HEK293T (cell line): ENCODE results near the gene AIFM3.
A peak's percentile ranks its signal among the peaks of the same experiment; 100 is the strongest.

Experiments
- CTCF ChIA-PET: fragments of 350-600 bp; formaldehyde crosslinking; extraction: SDS; loops from one replicate; lab custom pipeline; 2021; ENCODE audit warnings: antibody characterized with exemption, inconsistent platforms; lab: Yijun Ruan, JAX
- POLR2A ChIA-PET: fragments of 350-600 bp; formaldehyde crosslinking; extraction: SDS; loops from one replicate; lab custom pipeline; 2020; ENCODE audit warnings: antibody characterized with exemption, inconsistent platforms; lab: Yijun Ruan, JAX
- DNase-seq: peaks from one replicate; pipeline ENCODE4 v3.0.0; 2012; ENCODE audit warnings: mixed read lengths; ENCODE audit errors: extremely low spot score
- ARNT ChIP-seq: fragments of 450-650 bp; IDR thresholded peaks from 2 replicates; pipeline ENCODE4 v1.6.1; 2017; ENCODE audit warnings: mild to moderate bottlenecking
- BHLHE40 ChIP-seq: fragments of 450-650 bp; IDR thresholded peaks from 2 replicates; pipeline ENCODE4 v1.6.1; 2016; ENCODE audit warnings: mild to moderate bottlenecking, moderate library complexity, borderline replicate concordance
- CTBP1 ChIP-seq: fragments of 450-650 bp; IDR thresholded peaks from 2 replicates; pipeline ENCODE4 v1.6.1; 2016; ENCODE audit warnings: borderline replicate concordance
- ELF4 ChIP-seq: fragments of 450-650 bp; IDR thresholded peaks from 2 replicates; pipeline ENCODE4 v1.6.1; 2017; ENCODE audit warnings: antibody characterized with exemption
- FOXA1 ChIP-seq: fragments of 450-650 bp; IDR thresholded peaks from 2 replicates; pipeline ENCODE4 v1.6.1; 2016; ENCODE audit warnings: mild to moderate bottlenecking
- FOXK2 ChIP-seq: fragments of 450-650 bp; IDR thresholded peaks from 2 replicates; pipeline ENCODE4 v1.6.1; 2016; ENCODE audit warnings: mild to moderate bottlenecking
- FOXM1 ChIP-seq: fragments of 450-650 bp; IDR thresholded peaks from 2 replicates; pipeline ENCODE4 v1.6.1; 2017; ENCODE audit warnings: mild to moderate bottlenecking, borderline replicate concordance
- HDGF ChIP-seq: fragments of 450-650 bp; IDR thresholded peaks from 2 replicates; pipeline ENCODE4 v1.6.1; 2017; ENCODE audit warnings: antibody characterized with exemption, borderline replicate concordance
- L3MBTL2 ChIP-seq: fragments of 450-650 bp; conservative IDR thresholded peaks from 2 replicates; pipeline ENCODE4 v1.6.1; 2016; ENCODE audit warnings: mild to moderate bottlenecking
- LEF1 ChIP-seq: fragments of 450-650 bp; IDR thresholded peaks from 2 replicates; pipeline ENCODE4 v1.6.1; 2017; ENCODE audit warnings: mild to moderate bottlenecking, borderline replicate concordance
- NFRKB ChIP-seq: fragments of 450-650 bp; IDR thresholded peaks from 2 replicates; pipeline ENCODE4 v1.6.1; 2016; ENCODE audit warnings: mild to moderate bottlenecking, moderate library complexity
- PKNOX1 ChIP-seq: fragments of 450-650 bp; IDR thresholded peaks from 2 replicates; pipeline ENCODE4 v1.6.1; 2016
- SP1 ChIP-seq: fragments of 450-650 bp; IDR thresholded peaks from 2 replicates; pipeline ENCODE4 v1.6.1; 2017
- SUZ12 ChIP-seq: fragments of 450-650 bp; IDR thresholded peaks from 2 replicates; pipeline ENCODE4 v1.6.1; 2016; ENCODE audit warnings: mild to moderate bottlenecking
- TARDBP ChIP-seq: fragments of 450-650 bp; IDR thresholded peaks from 2 replicates; pipeline ENCODE4 v1.6.1; 2016
- ZNF384 ChIP-seq: fragments of 450-650 bp; IDR thresholded peaks from 2 replicates; pipeline ENCODE4 v1.6.1; 2016

The AIFM3 gene

GRCh38 chr22:20953668-20954500, 13.2 kb upstream of the AIFM3 start:
- TF ChIP-seq LEF1 (no peak), NFRKB (no peak), TARDBP (no peak), CTBP1 (no peak), SUZ12 (no peak), ARNT (no peak), ELF4 (no peak), PKNOX1 (no peak), FOXK2 (no peak), BHLHE40 (no peak), ZNF384 (no peak)
- CTCF ChIA-PET = no interaction called here

DNA sequence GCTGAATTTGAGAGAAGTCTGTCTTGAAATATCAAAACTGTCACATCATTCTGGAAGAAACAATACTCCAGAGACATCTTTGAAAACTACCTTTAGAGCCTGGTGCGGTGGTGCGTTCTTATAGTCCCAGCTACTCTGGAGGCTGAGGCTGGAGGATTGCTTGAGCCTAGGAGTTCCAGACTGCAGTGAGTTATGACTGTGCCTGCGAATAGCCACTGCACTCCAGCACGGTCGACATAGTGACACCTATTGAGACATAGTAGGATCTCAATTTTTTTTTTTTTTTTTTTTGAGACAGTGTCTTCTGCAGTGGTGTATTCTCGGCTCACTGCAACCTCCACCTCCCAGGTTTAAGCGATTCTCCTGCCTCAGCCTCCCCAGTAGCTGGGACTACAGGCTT, 11.5 kb upstream of the AIFM3 start:
- DNase-seq = no peak
- POLR2A ChIA-PET = interaction anchor here (1.5 kb wide), 1 partner anchor 26 kb away, joined by 7 read pairs; the partner anchor contains the start of gene LZTR1
- CTCF ChIA-PET = no interaction called here
- no peak for TF ChIP-seq ELF4
- TF ChIP-seq CTBP1 = no peak
- peak; percentile 69 for TF ChIP-seq ZNF384
- peak; percentile 26; the same call in 1 of the 2 replicates for TF ChIP-seq PKNOX1
- TF ChIP-seq ARNT = no peak

More at GRCh38 chr22:20953668-20954500, 13.2 kb upstream of the AIFM3 start:
- POLR2A ChIA-PET = interaction anchor here (0.6 to 2.4 kb wide), 4 partner anchors 28 to 37 kb away, joined by 3 to 8 read pairs (median 4); partner anchors contain the start of genes CRKL and LZTR1
- DNase-seq = no peak

DNA sequence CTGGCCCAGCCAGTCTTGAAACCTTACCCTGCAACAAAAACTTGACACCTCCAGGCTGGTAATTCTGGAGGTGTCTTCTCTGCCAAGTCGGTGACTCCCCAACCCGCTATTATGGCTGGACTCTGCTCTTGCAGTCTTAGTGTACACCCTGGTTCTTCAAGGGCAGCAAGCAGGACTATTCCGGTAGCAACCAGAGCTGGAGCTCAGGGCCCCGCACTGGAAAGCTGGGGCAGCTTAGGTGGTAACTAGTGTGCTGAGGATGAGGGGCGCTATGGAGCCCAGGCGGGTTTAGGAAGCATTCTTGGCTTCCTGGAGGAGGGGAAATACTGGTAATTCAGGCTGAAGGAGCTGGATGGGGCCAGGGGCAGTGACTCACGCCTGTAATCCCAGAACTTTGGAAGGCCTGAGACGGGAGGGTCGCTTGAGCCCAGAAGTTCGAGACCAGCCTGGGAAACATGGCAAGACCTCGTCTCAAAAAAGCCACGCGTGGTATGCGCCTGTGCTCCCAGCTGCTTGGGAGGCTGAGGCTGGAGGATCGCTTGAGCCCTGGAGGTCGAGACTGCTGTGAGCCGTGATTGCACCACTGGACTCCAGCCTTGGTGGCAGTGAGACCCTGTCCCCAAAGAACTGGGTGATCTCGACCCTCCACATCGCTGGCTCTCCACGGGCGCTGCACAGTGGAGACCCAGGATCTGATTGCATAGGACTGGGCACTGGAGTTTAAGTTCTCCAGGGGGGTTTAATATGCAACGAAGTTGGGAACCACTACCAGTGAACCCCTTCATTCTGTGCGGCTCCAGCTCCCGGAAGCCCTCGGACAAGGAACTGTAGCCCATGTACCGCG, 10.6 kb upstream of the AIFM3 start:
- TF ChIP-seq SP1 = no peak
- TF ChIP-seq FOXK2 = no peak
- no peak for TF ChIP-seq ARNT
- no peak for TF ChIP-seq L3MBTL2
- no peak for TF ChIP-seq FOXA1
- TF ChIP-seq SUZ12 = no peak
- TF ChIP-seq ELF4 = no peak
- TF ChIP-seq PKNOX1 = no peak
- no peak for TF ChIP-seq HDGF
- no peak for TF ChIP-seq FOXM1
- TF ChIP-seq NFRKB = no peak
- TF ChIP-seq TARDBP = no peak
- TF ChIP-seq BHLHE40 = no peak
- TF ChIP-seq LEF1 = no peak
- TF ChIP-seq ZNF384 = no peak
- no peak for TF ChIP-seq CTBP1
- DNase-seq = no peak
- ChIA-PET POLR2A (interaction anchor here (0.8 to 1.9 kb wide), 3 partner anchors 24 to 46 kb away, joined by 4 to 7 read pairs (median 5); partner anchors contain the start of genes LZTR1 and THAP7), CTCF (interaction anchor here (1.3 kb wide), 1 partner anchor 71 kb away, joined by 5 read pairs; no protein-coding TSS in a partner anchor)

DNA sequence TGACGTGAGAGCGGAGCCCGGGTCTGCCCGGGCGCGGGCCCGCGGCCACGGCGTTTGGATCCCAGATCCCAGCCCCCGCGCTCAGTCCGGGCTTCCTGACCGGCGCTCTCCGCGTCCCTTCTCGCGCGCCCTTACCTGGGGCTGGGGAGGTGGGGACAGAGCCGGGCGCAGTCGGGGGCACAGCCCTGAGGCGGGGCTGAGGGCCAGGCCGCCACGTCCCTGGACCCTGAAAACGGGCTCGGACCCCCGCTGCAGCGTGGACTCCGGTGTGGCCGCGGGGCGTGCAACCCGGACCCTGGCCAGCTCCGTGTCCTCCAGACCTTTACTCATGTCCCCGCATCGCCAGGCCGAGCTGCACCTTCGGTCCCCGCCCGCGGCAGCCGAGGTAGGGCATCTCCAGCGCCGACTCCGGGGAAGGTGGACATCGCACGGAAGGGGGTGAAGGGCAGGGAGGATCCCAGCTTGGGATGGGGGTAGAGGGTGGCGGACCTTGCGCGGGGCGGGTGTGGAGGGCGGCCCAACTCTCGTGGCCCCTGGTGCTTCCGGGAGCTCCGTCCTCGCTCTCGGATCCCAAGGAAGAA, 9.9 kb upstream of the AIFM3 start:
- CTCF ChIA-PET = interaction anchor here (1.3 kb wide), 1 partner anchor 71 kb away, joined by 5 read pairs; no protein-coding TSS in a partner anchor

More for the DNA sequence above, 9.9 kb upstream of the AIFM3 start:
- no peak for DNase-seq
- TF ChIP-seq FOXM1 (no peak), SUZ12 (no peak), NFRKB (no peak), ELF4 (no peak), CTBP1 (no peak), TARDBP (no peak), FOXA1 (no peak), ZNF384 (no peak), HDGF (no peak), PKNOX1 (no peak), LEF1 (no peak), BHLHE40 (no peak), FOXK2 (no peak), SP1 (no peak), L3MBTL2 (no peak), ARNT (no peak)
- POLR2A ChIA-PET = interaction anchor here (0.7 to 1.9 kb wide), 3 partner anchors 25 to 45 kb away, joined by 3 to 5 read pairs (median 4); partner anchors contain the start of genes LZTR1 and THAP7
